Left ventricle myocardium inferior (tissue), 1 donor: ENCODE measurements around the gene GSTM2. TPM values are rescaled to one million over a fixed set of nuclear protein-coding genes. Genes with fewer than 3 reads are reported as not detected.

Experiments
- DNase-seq: peaks from one replicate; pipeline ENCODE4 v3.0.0-alpha.2; 2020
- H3K27ac ChIP-seq: fragments of 200-600 bp; replicated peaks from 2 replicates; pipeline ENCODE4 v1.8.0; 2021
- H3K27me3 ChIP-seq: fragments of 200-600 bp; 2 replicates; pipeline ENCODE4 v1.8.0; 2021; ENCODE audit warnings: low read depth
- H3K36me3 ChIP-seq: fragments of 200-600 bp; 2 replicates; pipeline ENCODE4 v1.8.0; 2021
- H3K4me1 ChIP-seq: fragments of 200-600 bp; 2 replicates; pipeline ENCODE4 v1.8.0; 2021
- H3K4me3 ChIP-seq: fragments of 200-600 bp; 2 replicates; pipeline ENCODE4 v1.8.0; 2021; ENCODE audit warnings: mild to moderate bottlenecking, moderate library complexity
- H3K9me3 ChIP-seq: fragments of 200-600 bp; replicated peaks from 2 replicates; pipeline ENCODE4 v1.8.0; 2021
- intact Hi-C: fragments of 100-400 bp; cut with micrococcal nuclease; formaldehyde crosslinking; loops from one replicate; pipeline ENCODE4 v1.11.0; 2022
- total RNA-seq: library from RNA; stranded (reverse); fragmentation: NEBNext Ultra II Directional; extraction: Animal tissue kit (Norgen Biotek cat#: 25700); gene quantifications from one replicate; pipeline ENCODE4 v1.2.1, GENCODE V29; 2021
- TF ChIP-seq, protein P1 (sequence below): fragments of 200-600 bp; IDR thresholded peaks from 2 replicates; pipeline ENCODE4 v1.8.0; 2021; ENCODE audit warnings: antibody characterized with exemption, mild to moderate bottlenecking, borderline replicate concordance
- donor health status: DM: no; HTN: yes; CAD: no; lungs with severe emphysema.

Gene GSTM2
- total RNA-seq, 1 donor from 2014 or later, result 67.3 TPM

DNA sequence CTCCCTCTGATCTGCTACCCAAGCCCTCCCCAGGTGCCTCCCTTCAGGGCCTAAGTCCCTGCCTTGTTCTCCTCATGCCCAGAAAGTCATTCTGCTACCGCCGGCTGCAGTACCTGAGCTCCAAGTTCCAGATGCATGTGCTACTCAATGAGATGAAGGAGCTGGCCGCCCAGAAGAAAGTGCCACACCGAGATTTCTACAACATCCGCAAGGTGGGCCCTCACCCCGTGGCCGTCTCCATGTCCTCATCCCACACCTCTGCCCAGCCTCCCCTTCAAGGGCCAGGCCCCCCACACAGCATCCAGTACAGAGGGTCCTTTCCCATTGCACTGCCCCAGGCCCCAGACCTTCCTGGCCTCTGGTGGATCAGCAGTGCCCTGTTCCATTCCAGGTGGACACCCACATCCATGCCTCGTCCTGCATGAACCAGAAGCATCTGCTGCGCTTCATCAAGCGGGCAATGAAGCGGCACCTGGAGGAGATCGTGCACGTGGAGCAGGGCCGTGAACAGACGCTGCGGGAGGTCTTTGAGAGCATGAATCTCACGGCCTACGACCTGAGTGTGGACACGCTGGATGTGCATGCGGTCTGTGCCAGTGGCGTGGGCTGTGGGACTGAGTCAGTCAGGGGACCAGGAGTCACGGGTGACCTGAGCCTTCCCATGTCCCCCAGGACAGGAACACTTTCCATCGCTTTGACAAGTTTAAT, 40.0 kb upstream of the GSTM2 start:
- Histone ChIP-seq H3K9me3 (no peaks in the 10 kb centered on the region), H3K4me1 (peaks cover 40% of the 10 kb centered on the region), H3K4me3 (no peak overlapping the region), H3K27ac (no peak overlapping the region), H3K36me3 (peaks cover 48% of the 10 kb centered on the region), H3K27me3 (no peaks in the 10 kb centered on the region)
- TF ChIP-seq, protein P1, sequence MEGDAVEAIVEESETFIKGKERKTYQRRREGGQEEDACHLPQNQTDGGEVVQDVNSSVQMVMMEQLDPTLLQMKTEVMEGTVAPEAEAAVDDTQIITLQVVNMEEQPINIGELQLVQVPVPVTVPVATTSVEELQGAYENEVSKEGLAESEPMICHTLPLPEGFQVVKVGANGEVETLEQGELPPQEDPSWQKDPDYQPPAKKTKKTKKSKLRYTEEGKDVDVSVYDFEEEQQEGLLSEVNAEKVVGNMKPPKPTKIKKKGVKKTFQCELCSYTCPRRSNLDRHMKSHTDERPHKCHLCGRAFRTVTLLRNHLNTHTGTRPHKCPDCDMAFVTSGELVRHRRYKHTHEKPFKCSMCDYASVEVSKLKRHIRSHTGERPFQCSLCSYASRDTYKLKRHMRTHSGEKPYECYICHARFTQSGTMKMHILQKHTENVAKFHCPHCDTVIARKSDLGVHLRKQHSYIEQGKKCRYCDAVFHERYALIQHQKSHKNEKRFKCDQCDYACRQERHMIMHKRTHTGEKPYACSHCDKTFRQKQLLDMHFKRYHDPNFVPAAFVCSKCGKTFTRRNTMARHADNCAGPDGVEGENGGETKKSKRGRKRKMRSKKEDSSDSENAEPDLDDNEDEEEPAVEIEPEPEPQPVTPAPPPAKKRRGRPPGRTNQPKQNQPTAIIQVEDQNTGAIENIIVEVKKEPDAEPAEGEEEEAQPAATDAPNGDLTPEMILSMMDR, result no peak
- intact Hi-C loops, result no loop called here
- no peak for DNase-seq

DNA sequence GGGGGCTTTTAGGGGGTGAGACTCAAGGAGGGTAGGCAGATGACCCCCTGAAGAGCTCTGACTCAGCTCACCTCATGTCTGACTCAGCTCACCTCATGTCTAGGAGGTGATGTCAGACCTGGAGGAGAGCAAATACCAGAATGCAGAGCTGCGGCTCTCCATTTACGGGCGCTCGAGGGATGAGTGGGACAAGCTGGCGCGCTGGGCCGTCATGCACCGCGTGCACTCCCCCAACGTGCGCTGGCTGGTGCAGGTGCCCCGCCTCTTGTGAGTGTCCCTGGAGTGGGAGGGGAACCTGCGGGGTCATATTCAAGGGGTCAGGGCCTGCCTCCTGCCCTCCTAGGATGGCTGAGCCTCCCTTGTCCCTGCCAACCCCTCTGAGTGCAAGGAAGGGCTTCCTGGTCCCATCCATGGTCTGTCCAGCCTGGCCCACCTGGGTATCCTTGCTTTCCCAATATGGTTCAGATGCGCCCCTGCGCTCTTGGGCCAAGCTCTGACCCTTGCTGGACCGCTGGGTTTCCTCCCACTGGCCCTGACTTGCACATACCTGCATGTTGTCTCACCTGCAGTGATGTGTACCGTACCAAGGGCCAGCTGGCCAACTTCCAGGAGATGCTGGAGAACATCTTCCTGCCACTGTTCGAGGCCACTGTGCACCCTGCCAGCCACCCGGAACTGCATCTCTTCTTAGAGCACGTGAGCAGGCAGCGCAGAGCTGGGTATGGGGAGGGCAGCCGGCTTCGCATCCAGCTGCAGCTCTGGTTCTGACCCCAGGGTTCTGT, 39.1 kb upstream of the GSTM2 start:
- H3K27ac ChIP-seq, result no peak overlapping the region
- no peaks in the 10 kb centered on the region for H3K27me3 ChIP-seq
- intact Hi-C loops, result no loop called here
- H3K4me3 ChIP-seq, result no peak overlapping the region
- H3K9me3 ChIP-seq, result no peaks in the 10 kb centered on the region
- H3K36me3 ChIP-seq, result peaks cover 48% of the 10 kb centered on the region
- peaks cover 34% of the 10 kb centered on the region for H3K4me1 ChIP-seq
- DNase-seq, result no peak
- TF ChIP-seq, protein P1, result no peak

DNA sequence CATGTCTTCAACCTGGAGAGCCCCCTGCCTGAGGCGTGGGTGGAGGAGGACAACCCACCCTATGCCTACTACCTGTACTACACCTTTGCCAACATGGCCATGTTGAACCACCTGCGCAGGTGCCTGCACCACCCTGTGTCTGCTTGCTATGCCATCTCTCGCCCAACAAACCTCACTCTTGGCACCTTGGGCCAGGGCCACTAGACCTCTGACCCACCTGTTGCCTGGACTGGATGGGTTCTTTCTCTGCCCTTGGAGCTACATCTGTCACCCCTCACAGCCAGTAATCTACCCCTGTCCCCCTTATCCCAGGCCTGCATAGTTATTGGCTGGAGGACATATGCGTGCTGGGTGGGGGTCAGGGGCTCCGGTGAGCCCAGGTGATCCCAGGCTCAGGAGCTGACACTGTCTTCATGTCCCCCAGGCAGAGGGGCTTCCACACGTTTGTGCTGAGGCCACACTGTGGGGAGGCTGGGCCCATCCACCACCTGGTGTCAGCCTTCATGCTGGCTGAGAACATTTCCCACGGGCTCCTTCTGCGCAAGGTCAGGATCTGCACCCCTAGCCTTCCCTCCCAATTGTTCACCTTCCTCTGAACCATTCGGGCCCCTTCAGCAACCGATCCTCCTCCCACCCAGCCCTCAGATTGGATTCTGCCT, 38.4 kb upstream of the GSTM2 start:
- Histone ChIP-seq H3K9me3 (no peaks in the 10 kb centered on the region), H3K27ac (no peak overlapping the region), H3K4me1 (peaks cover 27% of the 10 kb centered on the region), H3K4me3 (no peak overlapping the region), H3K27me3 (no peaks in the 10 kb centered on the region), H3K36me3 (peaks cover 48% of the 10 kb centered on the region)
- TF ChIP-seq, protein P1, result no peak
- intact Hi-C loops, result loop anchor here (5.0 kb wide), 1 partner anchor 82 kb away; the partner anchor contains the start of gene GNAI3
- DNase-seq, result no peak

DNA sequence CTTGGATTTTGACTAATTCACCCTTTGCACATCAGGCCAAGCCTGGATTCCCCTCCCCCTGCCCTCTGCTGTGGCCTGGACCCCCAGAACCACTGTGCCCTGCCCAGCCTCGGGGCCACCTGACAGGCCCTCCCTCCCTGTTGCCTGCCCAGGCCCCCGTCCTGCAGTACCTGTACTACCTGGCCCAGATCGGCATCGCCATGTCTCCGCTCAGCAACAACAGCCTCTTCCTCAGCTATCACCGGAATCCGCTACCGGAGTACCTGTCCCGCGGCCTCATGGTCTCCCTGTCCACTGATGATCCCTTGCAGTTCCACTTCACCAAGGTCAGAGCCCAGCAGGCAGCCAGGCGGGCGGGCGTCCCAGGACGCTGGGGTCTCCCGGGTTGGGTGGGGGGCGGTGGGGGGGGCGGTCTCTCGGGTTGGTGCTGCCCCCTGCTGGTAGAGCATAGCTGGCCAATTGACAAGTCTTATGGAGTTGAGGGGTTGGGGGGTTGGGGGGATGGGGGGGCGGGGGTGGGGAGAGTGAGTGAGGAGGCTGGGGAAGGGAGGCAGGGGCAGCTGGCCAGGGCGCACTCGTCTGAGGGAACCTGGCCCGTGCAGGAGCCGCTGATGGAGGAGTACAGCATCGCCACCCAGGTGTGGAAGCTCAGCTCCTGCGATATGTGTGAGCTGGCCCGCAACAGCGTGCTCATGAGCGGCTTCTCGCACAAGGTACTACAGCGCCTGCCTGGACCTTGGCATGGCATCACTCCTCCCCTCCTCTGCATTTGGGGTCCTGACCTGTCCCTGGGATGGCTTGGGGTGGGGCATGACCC, 37.6 kb upstream of the GSTM2 start:
- H3K9me3 ChIP-seq, result no peaks in the 10 kb centered on the region
- no peak for DNase-seq
- H3K4me1 ChIP-seq, result peaks cover 21% of the 10 kb centered on the region
- intact Hi-C loops, result loop anchor here (5.0 kb wide), 1 partner anchor 83 kb away; the partner anchor contains the start of gene GNAI3
- peaks cover 48% of the 10 kb centered on the region for H3K36me3 ChIP-seq
- no peaks in the 10 kb centered on the region for H3K27me3 ChIP-seq
- no peak overlapping the region for H3K27ac ChIP-seq
- H3K4me3 ChIP-seq, result no peak overlapping the region
- TF ChIP-seq, protein P1, result peak; percentile 51
